GM19035 (cell line): ENCODE results near the gene LAG3.
"Not testable (repeated sequence)": the region's sequence is repeated elsewhere in the genome, so short reads cannot be mapped to it uniquely, and the experiment has no call there.

Experiments
- ATAC-seq: cut with Tn5 transposase; IDR thresholded peaks from one replicate; pipeline ENCODE4 v1.9.1; 2021; ENCODE audit not compliant: unreplicated experiment

The LAG3 gene

GRCh38 chr12:6772331-6772695 lies at the start of gene LAG3:
Gene LAG3, plus strand, starts transcription at chr12:6772520. Its CDS starts 333 bp downstream, at chr12:6772853.
- no peak for ATAC-seq

- no peak for ATAC-seq
These were observed 49.5 kb upstream of the LAG3 start for GRCh38 chr12:6722863-6723262.

GRCh38 chr12:6723607-6724408 lies 48.5 kb upstream of the LAG3 start, which contains the start of gene COPS7A:
Gene COPS7A, plus strand, starts transcription at chr12:6724046. Its CDS starts 611 bp downstream, at chr12:6724657.
- ATAC-seq = peak; percentile 96

- peak; percentile 11 for ATAC-seq
These were observed 47.9 kb upstream of the LAG3 start for GRCh38 chr12:6724409-6724797.

GRCh38 chr12:6725350-6725749 lies 47.0 kb upstream of the LAG3 start:
- ATAC-seq = no peak

GRCh38 chr12:6729186-6729585 lies 43.1 kb upstream of the LAG3 start:
- no peak for ATAC-seq

- no peak for ATAC-seq
These were observed 42.2 kb upstream of the LAG3 start for GRCh38 chr12:6730169-6730568.

- no peak for ATAC-seq
These were observed 37.6 kb upstream of the LAG3 start for GRCh38 chr12:6734506-6735387.

- no peak for ATAC-seq
These were observed 36.7 kb upstream of the LAG3 start for GRCh38 chr12:6735448-6736191.

GRCh38 chr12:6736754-6737153 lies 35.6 kb upstream of the LAG3 start:
- no peak for ATAC-seq

- ATAC-seq = not testable (repeated sequence)
These were observed 30.2 kb upstream of the LAG3 start for GRCh38 chr12:6742080-6742479.

GRCh38 chr12:6742834-6743233 lies 29.5 kb upstream of the LAG3 start:
- ATAC-seq = no peak

GRCh38 chr12:6743300-6743699 lies 29.0 kb upstream of the LAG3 start:
- not testable (repeated sequence) for ATAC-seq

GRCh38 chr12:6745741-6746525 lies 26.4 kb upstream of the LAG3 start:
- ATAC-seq = no peak

GRCh38 chr12:6747216-6747615 lies 25.1 kb upstream of the LAG3 start:
- no peak for ATAC-seq

GRCh38 chr12:6748761-6749160 lies 23.6 kb upstream of the LAG3 start:
- ATAC-seq = no peak

GRCh38 chr12:6750506-6750905 lies 21.8 kb upstream of the LAG3 start:
- no peak for ATAC-seq

GRCh38 chr12:6751767-6752166 lies 20.6 kb upstream of the LAG3 start:
- no peak for ATAC-seq

GRCh38 chr12:6752167-6752920 lies 20.0 kb upstream of the LAG3 start:
- ATAC-seq = no peak
